GM12873 (cell line): Measurements from ENCODE around the gene HSD17B4.

Experiments
- TF ChIP-seq, protein P1 (sequence below): IDR thresholded peaks from 2 replicates; pipeline ENCODE4 v1.5.1; 2012; ENCODE audit warnings: low read depth, mild to moderate bottlenecking, moderate library complexity, low read length, control low read depth; ENCODE audit not compliant: insufficient read depth; ENCODE audit errors: missing control alignments

The HSD17B4 gene

DNA sequence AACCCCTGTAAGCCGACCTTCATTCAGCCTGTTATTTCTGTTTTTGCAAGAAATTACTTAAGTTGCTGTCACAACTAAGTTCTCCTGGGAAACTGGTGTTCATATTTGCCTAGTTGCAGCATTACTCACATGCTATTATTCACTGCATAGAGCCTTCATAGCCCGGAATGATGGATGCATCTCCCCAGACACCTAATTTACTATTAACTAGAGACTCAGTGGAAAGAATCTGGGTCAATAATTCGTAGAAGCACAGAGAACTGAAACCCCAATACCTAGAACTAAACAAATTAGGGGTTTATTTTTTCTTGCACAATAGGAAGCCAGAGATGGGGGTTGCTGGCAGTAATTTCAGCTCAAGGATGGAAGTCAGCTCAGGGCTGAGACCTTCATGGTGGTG is 131.4 kb downstream of the HSD17B4 start:
- TF ChIP-seq, protein P1, sequence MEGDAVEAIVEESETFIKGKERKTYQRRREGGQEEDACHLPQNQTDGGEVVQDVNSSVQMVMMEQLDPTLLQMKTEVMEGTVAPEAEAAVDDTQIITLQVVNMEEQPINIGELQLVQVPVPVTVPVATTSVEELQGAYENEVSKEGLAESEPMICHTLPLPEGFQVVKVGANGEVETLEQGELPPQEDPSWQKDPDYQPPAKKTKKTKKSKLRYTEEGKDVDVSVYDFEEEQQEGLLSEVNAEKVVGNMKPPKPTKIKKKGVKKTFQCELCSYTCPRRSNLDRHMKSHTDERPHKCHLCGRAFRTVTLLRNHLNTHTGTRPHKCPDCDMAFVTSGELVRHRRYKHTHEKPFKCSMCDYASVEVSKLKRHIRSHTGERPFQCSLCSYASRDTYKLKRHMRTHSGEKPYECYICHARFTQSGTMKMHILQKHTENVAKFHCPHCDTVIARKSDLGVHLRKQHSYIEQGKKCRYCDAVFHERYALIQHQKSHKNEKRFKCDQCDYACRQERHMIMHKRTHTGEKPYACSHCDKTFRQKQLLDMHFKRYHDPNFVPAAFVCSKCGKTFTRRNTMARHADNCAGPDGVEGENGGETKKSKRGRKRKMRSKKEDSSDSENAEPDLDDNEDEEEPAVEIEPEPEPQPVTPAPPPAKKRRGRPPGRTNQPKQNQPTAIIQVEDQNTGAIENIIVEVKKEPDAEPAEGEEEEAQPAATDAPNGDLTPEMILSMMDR, result no peak
